Neural progenitor cell (in vitro differentiated cells): Measurements from ENCODE around the gene GRIK5.

Experiments
- EZH2 ChIP-seq: fragments of 200-600 bp; sonication (generic); IDR thresholded peaks from 2 replicates; pipeline ENCODE4 v1.6.1; 2017; ENCODE audit warnings: antibody characterized with exemption, mild to moderate bottlenecking, moderate library complexity
- EZH2phosphoT487 ChIP-seq: fragments of 200-600 bp; sonication (generic); IDR thresholded peaks from 2 replicates; pipeline ENCODE4 v1.6.1; 2017; ENCODE audit warnings: antibody characterized with exemption
- TF ChIP-seq, protein P1 (sequence below): fragments of 200-600 bp; sonication (generic); IDR thresholded peaks from 2 replicates; pipeline ENCODE4 v1.5.1; 2017; ENCODE audit warnings: antibody characterized with exemption, mild to moderate bottlenecking

DNA sequence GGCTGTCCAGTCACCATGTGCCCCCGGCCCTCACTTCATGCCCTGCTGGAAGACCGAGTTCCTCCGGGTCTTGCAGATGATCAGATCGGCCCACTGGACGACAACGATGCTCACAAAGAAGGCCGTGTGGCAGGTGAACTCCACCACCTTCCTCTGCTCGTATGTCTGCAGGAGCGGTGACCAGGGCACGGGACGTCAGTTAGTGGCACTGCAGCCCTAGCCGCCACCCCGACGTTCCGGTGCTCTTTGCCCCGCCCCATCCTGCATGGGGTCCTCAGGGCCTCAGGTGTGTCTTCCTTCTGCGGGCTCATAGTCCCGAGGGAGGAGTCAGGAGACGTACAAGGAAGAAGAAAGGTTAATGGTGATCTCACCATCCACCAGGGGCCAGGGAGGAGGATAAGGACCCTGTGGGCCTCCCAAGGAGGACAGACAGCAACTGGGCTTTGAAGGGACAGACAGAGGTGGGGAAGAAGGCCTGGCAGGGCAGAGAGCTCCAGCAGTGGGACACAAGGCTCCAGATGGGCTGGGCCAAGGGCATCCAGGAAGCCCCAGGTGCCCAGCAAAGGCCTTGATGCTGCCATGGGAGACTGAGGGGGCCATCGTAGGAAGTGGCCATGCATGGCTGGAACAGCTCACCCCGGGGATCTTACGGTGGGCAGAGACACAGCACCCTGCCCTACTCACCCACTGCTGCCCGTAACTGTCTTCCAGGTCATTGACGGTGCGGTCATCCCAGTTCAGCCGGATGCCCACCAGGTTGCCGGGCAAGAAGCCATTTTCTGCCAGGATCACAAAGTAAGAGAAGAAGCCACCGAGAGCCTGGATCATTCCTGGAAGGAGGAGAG lies 101.0 kb downstream of the GRIK5 start:
- TF ChIP-seq, protein P1, sequence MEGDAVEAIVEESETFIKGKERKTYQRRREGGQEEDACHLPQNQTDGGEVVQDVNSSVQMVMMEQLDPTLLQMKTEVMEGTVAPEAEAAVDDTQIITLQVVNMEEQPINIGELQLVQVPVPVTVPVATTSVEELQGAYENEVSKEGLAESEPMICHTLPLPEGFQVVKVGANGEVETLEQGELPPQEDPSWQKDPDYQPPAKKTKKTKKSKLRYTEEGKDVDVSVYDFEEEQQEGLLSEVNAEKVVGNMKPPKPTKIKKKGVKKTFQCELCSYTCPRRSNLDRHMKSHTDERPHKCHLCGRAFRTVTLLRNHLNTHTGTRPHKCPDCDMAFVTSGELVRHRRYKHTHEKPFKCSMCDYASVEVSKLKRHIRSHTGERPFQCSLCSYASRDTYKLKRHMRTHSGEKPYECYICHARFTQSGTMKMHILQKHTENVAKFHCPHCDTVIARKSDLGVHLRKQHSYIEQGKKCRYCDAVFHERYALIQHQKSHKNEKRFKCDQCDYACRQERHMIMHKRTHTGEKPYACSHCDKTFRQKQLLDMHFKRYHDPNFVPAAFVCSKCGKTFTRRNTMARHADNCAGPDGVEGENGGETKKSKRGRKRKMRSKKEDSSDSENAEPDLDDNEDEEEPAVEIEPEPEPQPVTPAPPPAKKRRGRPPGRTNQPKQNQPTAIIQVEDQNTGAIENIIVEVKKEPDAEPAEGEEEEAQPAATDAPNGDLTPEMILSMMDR, result no peak
- TF ChIP-seq EZH2, result no peak
- TF ChIP-seq EZH2phosphoT487, result no peak
